CD4-positive, alpha-beta T cell treated with Interleukin-17A for 1 hour (primary cell): ENCODE measurements around the gene ARHGEF9.

Source experiments
- DNase-seq: peaks from one replicate; pipeline ENCODE4 v3.0.0-alpha.2; 2020

ARHGEF9 gene

DNA sequence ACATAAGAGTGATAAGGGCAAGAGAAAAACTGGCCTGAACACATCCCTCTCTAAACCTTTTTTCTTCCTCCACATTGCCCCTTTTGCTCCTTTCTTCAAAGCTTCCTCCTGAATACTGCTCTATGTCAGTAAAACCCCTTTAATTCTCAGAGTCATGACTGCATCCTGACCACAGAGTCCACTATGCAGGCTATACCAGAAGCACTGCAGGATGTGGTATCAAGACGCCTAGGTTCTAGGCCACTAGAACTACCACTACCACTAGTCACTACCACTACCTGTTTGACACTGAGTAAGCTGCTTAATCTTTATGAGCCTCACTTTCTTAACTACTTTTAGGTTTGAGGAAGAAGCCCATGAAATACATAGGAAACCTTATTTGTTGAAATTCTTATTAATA is 38.7 kb downstream of the ARHGEF9 start:
- DNase-seq = peak; percentile 51

DNA sequence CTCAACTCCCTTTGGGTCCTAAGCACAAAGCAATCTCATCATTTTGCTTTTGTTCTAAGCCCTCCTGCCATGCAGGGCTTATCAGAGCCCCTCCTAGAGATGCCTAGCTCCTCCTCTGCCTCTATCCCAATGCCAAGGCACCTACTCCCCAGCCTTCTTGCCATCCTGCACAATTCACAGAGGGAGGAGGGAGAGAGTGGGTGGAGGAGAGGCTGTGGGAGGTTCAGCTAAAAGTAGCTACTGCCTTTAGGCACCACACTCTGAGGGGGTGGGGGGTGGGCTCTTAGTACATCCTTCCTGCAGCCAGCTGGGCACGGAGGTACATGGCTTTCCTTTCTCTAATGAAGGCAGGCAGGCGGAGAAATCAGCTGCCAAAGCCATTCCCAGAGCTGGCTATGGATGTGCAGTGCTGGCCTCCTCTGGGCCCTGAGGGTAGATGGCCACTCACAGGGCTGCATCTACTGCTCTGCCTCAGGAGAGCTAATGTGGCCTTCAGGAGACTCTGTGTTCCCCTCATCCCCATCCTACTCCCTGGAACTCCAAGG is 40.1 kb downstream of the ARHGEF9 start:
- no peak for DNase-seq

DNA sequence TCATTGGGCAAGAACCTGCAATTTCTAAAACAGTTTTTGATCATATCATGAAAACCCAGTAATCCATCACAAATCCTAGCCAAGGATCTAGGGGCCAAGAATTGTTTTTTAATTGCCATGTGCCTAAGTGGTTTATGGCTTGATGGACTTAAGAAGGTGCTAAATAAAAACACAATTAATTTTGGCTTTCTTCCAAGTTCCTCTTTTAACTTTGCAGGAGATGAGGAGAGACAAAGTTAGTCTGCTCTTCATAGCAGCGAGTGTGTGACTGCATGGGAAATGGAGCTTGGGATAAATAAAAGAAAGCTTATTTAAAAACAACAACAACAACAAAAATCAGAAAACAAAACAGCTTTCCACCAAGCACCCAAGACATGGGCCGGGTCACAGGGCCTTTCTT is 41.4 kb downstream of the ARHGEF9 start:
- DNase-seq = no peak

DNA sequence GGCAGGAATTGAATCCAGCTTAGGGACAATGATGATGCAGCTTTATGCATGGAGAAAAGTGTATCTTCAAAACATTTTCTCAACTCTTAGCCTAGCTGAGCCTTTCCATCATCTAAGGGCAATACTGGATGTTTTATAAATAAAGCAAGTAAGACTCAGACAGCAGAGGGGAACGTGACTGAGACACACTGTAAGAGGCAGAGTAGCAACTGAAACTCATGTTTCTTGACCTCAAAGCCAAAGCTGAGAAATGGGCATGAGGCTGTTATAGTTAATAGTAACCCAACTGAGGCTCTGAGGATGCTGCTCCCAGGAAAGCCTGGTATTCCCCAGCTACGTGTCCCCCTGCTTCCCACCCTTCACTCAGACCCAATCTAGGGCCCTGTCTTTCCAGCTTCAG is 44.6 kb downstream of the ARHGEF9 start:
- no peak for DNase-seq

DNA sequence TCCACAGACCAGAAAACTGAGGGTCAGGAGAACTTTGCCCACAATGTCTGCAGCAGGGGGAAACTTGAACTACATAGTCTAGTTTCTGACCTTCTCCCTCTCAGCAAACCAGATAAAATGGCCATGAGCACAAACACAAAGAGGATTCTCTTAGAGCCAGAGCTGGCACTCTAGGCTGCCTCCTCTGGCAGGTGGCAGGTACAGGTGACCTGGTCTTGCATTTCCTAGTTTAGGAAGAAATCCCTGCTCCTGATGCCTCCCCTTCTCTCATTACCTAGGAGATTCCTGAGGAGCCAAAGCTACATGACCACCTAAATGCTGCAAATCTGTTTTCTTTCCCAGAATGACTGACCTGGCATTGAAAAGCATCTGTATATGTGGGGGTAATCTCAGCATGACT is 45.1 kb downstream of the ARHGEF9 start:
- no peak for DNase-seq

DNA sequence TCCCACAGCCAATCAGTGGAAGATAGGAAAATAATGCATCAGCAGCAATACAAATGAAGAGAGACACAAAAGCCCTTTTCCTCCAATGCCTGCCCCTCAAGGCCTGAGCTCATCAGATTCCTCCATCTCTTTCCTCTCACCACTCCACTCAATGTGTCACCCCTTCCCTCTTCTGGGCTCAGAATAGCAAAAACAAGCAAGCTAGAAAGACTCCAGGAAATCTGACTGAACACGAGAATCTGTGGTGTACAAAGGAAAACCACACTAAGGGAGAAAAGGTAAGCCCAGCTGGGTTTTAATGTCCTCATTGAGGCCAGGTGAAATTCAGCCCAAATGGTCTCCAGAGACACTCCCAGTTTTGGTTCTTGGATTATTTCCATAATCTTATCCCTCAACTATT is 46.3 kb downstream of the ARHGEF9 start:
- DNase-seq = no peak

DNA sequence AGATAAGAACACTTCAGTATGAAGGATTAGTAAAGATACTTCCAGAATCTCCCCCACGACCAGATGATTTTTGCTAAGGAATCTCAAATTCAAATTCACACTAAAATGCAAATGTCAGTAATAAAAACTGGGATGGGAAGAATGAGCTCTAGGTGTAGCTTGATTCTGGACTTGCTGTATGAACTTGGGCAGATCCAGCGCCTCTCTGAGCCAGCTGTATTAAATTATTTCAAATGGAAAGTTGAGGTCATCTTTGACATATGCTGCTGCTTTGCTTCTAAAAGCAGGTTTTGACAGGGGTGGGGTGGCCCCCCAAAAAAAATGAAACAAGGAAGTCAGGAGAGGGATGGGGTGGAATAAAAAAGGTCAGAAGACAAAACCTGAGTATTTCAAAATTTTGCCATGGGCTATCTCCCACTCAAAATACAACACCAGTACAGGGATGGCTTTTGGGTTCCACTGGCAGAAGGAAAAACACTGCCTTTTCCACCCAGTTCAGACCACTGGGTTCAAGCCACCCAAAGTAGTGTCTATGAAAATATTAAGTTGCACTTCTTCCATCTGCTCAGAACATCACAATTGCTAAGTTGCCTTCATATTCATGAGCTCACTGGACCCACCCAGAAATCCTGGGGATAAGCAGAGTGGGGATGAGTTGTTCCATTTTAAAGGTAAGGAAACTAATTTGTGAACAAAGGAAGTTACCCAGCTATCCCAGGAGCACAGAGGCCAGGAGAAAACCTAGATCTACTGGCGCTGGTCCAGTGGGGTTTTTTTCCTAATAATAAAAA is 47.7 kb downstream of the ARHGEF9 start:
- DNase-seq = no peak

DNA sequence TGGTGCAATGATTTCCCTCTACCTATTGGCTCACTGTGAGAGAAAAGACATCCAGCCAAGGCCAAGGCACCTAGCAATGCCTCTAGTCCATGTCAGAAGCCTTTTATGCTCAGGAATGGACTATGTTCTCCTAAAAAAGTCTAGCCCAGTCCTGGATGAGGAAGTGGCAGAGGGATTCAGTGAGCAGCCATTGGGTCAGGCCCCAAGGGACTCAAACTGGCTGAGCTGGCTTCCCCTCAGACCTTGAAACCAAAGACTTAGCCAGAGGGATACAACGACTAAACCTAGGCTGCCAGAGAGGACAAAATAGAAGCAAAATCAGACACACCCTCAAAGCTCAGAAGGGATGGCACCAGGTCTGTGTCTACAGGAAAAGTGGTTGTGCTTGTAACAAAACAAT is 49.1 kb downstream of the ARHGEF9 start:
- no peak for DNase-seq

DNA sequence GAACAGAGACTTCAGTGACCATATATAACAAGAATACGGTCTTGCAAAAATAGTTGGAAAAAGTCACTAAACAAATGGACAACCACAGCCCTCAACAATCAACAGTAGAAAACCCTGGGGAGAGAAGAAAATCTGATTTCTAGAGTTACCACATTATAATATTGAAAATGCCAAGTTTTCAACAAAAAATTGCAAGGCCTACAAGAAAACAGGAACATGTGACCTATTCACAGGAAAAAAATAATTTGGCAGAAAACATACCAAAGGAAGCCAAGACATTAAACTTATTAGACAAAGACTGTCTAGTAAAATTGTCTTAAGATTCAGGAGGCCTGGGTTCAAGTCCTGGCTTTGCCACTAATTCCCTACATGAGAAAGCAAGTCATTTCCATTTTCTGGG is 64.7 kb downstream of the ARHGEF9 start:
- no peak for DNase-seq

DNA sequence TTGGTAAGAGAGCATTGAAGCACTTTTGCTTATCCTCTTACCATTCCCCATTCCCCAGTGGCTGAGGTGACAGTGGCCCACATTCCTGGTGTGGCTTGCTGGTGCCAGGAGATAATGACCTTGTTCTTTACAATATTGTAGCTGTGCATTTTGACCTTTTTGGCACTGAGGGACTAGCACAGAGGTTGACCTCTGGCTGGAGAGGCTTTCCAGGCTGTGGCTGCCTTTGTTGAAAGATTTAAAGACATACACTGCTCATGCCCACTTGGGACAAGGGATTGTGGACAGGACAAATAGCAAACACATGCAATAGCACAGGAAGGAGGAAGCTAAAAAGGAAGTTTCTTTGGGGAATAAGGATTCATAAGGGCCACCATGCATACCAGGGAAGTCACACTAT is 65.4 kb downstream of the ARHGEF9 start:
- no peak for DNase-seq

DNA sequence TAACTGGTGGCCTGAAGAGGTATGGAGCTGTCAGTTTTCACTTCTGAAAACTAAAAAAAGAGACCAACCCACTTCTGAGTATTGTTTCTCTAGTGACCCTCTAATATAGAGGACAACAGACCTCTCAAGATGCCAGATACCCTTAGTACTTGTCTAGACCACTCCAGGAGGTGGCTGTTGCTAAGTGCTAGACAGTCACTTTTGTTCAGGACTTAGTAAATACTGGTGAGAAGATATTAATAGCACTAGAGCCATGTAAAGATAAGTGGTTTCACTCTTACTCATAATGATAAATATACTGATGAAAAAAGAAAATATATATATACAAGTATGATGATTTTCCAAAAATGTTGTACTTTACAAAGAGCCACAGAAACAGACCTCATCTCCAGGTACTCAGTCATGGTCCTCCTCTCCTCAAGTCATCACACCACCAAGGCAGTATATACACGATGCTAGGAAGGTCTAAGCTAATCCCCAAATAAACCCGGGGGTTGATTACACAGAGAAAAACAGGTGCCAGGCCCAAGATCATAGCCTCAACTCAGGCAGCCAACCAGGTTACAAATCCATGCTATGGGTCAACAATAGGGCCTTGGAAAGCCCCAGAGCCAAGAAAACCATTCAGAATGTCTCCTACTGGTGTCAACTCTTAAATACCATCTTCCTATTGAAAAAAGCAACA is 66.9 kb downstream of the ARHGEF9 start:
- no peak for DNase-seq

DNA sequence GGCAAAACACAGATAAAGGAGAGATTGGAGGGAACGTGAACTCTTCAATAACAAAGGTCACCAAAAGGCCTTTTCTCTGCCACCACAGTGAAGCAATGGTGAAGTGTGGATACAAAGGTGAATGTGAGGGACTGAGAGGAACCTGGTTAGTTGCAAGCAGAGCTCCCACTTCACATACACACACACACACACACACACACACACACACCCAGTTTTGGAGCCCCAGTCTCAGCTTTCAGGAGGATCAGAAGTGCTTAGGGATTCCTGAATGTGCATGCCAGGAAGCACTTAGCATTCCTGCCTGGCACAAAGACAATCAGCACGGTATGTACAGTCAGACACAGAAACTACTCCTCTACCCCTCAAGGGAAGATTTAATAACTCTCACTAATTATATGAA is 71.5 kb downstream of the ARHGEF9 start:
- no peak for DNase-seq

DNA sequence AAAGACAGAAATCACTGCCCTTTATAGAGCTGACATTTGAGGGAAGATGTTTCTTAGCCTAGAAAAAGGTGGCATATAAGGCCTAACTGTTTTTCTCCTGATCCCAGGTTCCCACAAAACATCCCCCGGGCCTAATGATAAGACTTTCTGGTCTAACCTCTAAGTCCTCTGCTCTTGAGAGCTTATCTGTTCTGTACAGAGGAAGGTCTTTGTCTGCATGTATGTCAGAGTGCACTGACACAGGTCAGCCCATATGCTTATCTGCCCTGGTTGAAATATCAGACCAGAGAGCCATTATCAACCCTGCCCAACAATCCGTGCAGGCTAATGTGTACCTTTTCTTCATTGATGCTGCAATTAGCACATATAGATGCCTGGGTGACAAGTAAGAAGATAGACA is 76.2 kb downstream of the ARHGEF9 start:
- no peak for DNase-seq

DNA sequence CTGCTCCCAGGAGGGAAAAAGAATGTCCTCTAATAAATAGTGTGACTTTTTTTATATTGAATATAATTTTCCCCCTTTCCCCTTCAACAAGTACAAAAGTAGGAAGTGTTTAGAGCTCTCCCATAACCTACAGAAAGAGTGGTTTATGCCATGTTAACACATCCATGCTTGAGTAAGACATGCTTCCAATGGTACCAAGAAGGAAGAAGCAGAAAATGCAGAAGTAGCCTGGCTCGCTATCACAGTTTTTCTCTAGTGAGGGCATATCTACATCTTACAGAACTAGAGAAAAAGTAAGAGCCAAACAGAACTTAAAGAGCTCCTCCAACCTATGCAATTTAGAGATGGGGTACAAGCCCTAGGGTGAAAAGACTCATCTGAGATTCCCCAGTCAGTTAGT is 82.5 kb downstream of the ARHGEF9 start:
- DNase-seq = no peak

DNA sequence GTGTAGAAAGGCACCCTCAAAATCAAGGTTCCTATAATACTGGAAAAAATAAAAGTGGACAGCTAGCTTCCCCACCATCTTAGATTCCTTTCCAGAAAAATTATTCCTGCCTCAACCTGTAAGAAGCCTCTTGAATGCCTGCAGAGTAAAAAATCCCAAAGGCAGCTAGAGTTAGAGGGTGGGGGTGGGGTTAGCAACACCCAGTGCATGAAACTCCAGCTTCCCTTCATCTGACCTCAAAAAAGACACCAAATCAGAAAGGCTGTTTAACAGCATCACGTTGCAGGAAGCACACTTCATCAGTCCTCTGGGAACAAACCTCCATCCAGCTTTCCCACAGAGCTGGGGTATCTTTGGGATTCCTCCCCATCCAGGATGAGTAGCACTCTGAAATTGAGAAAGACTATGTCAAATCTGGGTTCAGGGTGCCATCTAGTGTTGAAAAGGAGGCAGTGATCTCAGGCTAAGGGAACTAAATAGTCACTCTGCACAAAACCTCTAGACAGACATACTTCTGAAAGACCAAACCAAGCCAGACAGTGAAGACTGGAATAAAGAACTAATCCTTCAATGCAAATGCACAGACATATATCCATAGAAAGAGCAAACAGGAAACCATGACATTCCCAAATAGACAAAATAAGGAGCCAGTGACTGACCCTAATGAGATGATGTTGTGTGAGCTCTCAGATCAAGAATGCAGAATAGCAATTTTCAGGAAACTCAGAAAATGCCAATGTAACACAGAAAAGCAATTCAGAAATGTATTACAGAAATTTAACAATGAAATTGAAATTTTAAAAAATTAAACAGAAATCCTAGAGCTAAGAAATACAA is 97.9 kb downstream of the ARHGEF9 start:
- peak; percentile 42 for DNase-seq

DNA sequence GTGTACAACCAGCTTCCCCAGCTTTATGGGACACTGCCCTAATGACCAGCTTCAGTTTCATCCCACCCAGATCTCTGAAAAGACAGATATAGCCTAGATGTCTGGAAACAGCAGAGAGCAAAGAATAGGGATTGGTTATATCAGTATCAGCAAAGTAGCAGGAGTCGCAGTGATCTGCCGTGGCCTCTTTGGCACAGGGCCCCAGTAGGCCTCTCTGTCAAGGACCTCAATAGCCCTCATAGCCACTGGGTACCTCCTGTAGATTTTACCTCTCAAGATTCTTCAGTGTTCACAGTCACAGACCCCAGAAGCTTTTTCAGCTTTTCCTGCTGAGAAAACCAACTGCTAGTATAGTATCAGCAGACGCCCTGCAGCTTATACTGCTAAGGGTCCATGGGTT is 104.6 kb downstream of the ARHGEF9 start:
- no peak for DNase-seq

DNA sequence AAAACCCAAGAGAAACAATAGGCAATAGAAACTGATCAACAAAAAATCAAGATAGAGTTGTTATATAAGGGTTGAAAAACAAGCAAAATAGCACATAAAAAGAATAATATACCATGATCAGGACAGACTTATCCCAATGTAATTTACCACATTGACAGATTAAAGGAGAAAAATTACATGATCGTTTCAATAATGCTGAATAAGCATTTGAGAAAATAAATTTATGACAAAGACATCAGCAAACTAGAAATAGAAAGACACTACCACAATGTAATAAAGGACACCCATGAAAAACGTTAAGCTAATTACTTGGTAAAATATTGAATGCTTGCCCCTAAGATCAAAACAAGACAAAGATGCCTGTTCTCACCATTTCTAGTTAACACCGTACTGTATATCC is 105.6 kb downstream of the ARHGEF9 start:
- no peak for DNase-seq

DNA sequence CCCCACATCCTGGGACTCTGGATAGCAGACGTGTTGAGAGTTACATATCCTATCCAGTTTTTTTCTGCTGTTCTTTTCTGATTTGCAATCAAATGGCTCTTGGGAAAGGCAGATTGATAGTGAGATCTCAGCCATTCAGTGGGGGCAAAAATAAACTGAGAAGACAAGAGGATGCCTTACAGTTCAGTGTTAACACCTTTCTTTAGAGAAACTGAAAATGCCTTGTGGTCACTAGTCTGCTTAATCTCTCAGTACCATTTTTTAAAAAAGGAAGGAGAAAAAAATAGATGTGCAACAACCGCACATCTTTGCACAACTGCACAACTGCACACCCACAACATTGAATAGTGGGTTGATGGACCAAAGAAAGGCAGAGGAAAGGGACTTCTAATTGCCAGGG is 109.3 kb downstream of the ARHGEF9 start:
- DNase-seq = no peak

DNA sequence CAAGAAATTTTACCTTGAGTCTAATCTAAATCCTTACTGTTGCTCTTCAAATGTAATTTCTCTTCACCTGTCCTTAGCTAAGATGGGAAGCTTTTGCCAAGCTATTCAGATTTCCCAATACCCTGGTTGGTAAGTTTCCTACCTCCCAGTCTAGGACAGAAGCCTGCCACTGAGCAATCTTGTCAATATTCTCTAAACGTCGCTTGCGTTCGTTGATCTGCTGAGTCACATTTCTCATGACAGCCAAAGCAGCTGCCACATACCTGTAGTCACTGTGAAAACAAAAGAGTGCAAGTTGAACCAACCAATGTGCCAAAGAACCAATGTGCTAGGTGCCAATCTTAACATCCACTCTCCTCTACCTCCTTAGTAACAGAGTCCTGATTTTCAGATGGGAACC is 111.1 kb downstream of the ARHGEF9 start:
- no peak for DNase-seq

DNA sequence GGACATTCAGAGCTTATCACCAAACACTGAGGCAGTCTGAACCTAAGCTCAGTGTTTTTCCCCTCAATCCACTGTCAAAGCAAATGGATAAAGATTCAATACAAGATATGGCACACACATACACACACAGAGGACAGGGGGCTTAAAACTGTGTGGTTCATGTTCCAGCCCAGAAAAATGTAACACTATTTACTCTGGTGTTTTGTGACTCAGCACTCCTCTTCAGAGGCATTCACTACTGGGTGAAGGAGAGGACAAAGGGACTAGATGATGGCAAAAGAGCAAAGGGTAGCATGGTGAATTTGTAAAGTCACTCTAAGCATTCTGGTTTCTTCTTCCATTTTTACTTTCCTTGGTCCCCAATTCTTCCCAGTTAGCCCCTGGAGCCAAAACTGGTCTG is 120.3 kb downstream of the ARHGEF9 start:
- no peak for DNase-seq

DNA sequence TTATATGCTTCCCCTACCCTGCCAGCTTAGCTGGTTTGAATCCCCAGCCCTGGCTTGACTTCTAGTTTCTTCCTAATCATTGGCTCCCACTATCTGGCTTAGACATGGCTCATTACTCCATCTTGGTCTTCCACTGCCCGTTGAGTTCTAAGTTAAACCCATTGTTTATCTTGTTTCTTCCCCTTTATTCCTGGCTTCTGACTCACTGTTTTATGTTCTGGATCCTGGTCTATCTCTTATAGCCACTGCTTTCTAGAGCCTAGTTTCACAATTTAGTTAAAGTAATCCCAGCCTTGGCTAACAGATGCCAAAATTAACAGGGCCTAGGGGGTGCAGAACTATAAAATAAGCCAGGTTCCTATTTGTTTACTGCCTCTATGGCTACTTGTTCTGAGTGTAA is 120.9 kb downstream of the ARHGEF9 start:
- no peak for DNase-seq

DNA sequence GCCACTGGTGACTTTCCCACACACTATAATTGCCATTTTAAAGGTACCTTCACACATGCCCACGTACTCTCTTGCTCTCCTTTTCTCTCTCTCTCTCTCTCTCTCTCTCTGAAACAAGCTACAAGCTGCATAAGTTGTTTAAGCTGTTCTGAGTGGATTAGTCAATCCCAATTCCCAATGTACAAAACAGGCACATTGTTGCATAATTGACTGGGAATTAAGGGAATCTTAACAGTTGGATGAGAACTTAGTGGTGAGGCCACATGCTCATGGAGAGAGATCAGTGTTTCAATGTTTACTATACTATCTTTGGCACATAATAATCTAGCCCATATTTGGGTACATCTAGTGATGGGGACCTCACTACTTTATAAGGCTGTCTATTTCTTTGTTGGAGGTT is 123.3 kb downstream of the ARHGEF9 start:
- DNase-seq = no peak

DNA sequence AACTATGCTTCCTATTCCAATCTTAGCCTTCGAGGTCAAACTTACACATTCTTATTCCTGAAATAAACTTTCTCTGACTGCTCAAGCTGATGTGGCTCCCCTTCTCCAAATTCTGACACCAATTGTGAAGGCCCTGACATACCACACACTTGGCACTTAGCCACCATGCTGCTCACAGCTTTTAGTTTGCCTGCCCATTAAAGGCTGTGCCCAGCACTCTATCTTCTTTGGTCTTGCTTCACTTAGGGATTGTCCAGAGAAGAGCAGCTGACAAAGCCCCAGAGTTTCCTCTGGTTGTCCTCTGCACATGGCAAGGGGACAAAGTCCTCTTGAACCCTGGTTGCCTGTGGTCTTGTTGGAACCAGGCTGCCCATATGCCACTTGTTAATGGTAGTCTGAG is 126.1 kb downstream of the ARHGEF9 start:
- DNase-seq = no peak

DNA sequence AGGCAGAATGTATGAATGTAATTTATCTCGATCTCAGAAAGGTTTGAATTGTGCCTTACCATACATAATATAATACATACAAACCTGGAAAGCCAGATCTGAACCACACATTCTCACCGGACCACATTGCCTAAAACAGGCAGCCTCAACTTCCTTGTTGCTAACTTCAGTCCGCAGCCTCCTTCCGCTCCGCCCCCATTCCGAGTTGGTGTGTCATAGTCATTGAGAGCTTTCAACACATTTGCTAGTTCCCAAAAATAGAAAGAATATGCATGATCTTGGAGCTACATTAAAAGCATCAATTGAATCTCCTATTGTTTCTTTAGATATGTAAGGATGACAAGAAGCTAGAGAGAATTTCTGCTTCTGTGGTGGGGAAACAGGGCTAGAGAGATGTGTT is 127.2 kb downstream of the ARHGEF9 start:
- no peak for DNase-seq
